NCI-H128 (cell line): ENCODE results near the gene ARPC5L.
A peak's percentile ranks its signal among the peaks of the same experiment; 100 is the strongest.

Experiments used
- DNase-seq: peaks from one replicate; lab custom pipeline; 2025; ENCODE audit not compliant: unreplicated experiment; lab: John Stamatoyannopoulos, UW

Gene ARPC5L

GRCh38 chr9:124860582-124861341 lies 1.2 kb upstream of the ARPC5L start:
- no peak for DNase-seq

- DNase-seq, result no peak
These were observed 1.5 kb downstream of the ARPC5L start for GRCh38 chr9:124863371-124863871.

- peak; percentile 70 for DNase-seq
These were observed 6.9 kb downstream of the ARPC5L start for GRCh38 chr9:124868511-124869465.

- DNase-seq, result no peak
These were observed 7.6 kb downstream of the ARPC5L start for GRCh38 chr9:124869466-124869985.

GRCh38 chr9:124869986-124870560 lies 8.1 kb downstream of the ARPC5L start:
- DNase-seq, result no peak

GRCh38 chr9:124870723-124871122 lies 8.8 kb downstream of the ARPC5L start:
- no peak for DNase-seq

- DNase-seq, result no peak
These were observed 9.2 kb downstream of the ARPC5L start for GRCh38 chr9:124871156-124871561.

- no peak for DNase-seq
These were observed 11.7 kb downstream of the ARPC5L start for GRCh38 chr9:124873664-124874063.

GRCh38 chr9:124875501-124875900 lies 13.6 kb downstream of the ARPC5L start:
- no peak for DNase-seq

GRCh38 chr9:124877021-124877782 lies 15.3 kb downstream of the ARPC5L start:
- no peak for DNase-seq

- no peak for DNase-seq
These were observed 16.1 kb downstream of the ARPC5L start for GRCh38 chr9:124878021-124878420.

GRCh38 chr9:124878518-124878917 lies 16.6 kb downstream of the ARPC5L start:
- no peak for DNase-seq

GRCh38 chr9:124879226-124879625 lies 17.3 kb downstream of the ARPC5L start:
- no peak for DNase-seq

- DNase-seq, result no peak
These were observed 18.6 kb downstream of the ARPC5L start for GRCh38 chr9:124880501-124880900.

GRCh38 chr9:124881138-124881743 lies 19.3 kb downstream of the ARPC5L start:
- no peak for DNase-seq

- DNase-seq, result no peak
These were observed 20.3 kb downstream of the ARPC5L start for GRCh38 chr9:124882231-124882630.

- DNase-seq, result no peak
These were observed 22.4 kb downstream of the ARPC5L start for GRCh38 chr9:124884376-124884775.

- no peak for DNase-seq
These were observed 23.6 kb downstream of the ARPC5L start for GRCh38 chr9:124885551-124885950.

GRCh38 chr9:124886461-124886860 lies 24.5 kb downstream of the ARPC5L start:
- DNase-seq, result no peak

- no peak for DNase-seq
These were observed 25.0 kb downstream of the ARPC5L start for GRCh38 chr9:124886866-124887492.
